ENCODE data around the gene CFAP100.
A peak's percentile ranks its signal among the peaks of the same experiment; 100 is the strongest.

Gene CFAP100

GRCh38 chr3:126439346-126439967 is 44.7 kb downstream of the CFAP100 start:
- DNase-seq, result no peak

- no peak for DNase-seq
These were observed 45.4 kb downstream of the CFAP100 start for GRCh38 chr3:126439968-126440708.

- no peak for DNase-seq
These were observed 45.9 kb downstream of the CFAP100 start for GRCh38 chr3:126440709-126440995.

- no peak for DNase-seq
These were observed 46.7 kb downstream of the CFAP100 start for GRCh38 chr3:126441256-126441880.

GRCh38 chr3:126442094-126442855 is 47.6 kb downstream of the CFAP100 start:
- DNase-seq, result peak in 19 of 58 donors; percentile 8 to 55 (median 34)

GRCh38 chr3:126442856-126443242 is 48.1 kb downstream of the CFAP100 start:
- no peak for DNase-seq

- DNase-seq, result no peak
These were observed 50.8 kb downstream of the CFAP100 start for GRCh38 chr3:126445506-126445905.

GRCh38 chr3:126446301-126446700 is 51.6 kb downstream of the CFAP100 start:
- no peak for DNase-seq

GRCh38 chr3:126446791-126447190 is 52.1 kb downstream of the CFAP100 start:
- DNase-seq, result peak in 2 of 58 donors; percentile 18 to 29

GRCh38 chr3:126447456-126448106 is 52.9 kb downstream of the CFAP100 start:
- DNase-seq, result no peak

GRCh38 chr3:126448136-126448892 is 53.6 kb downstream of the CFAP100 start:
- no peak for DNase-seq

GRCh38 chr3:126448893-126449180 is 54.1 kb downstream of the CFAP100 start:
- DNase-seq, result no peak

- no peak for DNase-seq
These were observed 54.9 kb downstream of the CFAP100 start for GRCh38 chr3:126449621-126450051.

GRCh38 chr3:126450219-126450618 is 55.5 kb downstream of the CFAP100 start:
- no peak for DNase-seq

GRCh38 chr3:126450744-126451143 is 56.0 kb downstream of the CFAP100 start:
- no peak for DNase-seq

- DNase-seq, result no peak
These were observed 56.8 kb downstream of the CFAP100 start for GRCh38 chr3:126451511-126451910.

GRCh38 chr3:126452213-126452612 is 57.5 kb downstream of the CFAP100 start:
- DNase-seq, result no peak

GRCh38 chr3:126454025-126454424 is 59.3 kb downstream of the CFAP100 start:
- DNase-seq, result no peak

- no peak for DNase-seq
These were observed 59.9 kb downstream of the CFAP100 start for GRCh38 chr3:126454437-126455198.

GRCh38 chr3:126456211-126456610 is 61.5 kb downstream of the CFAP100 start:
- DNase-seq, result no peak

All from anterior cingulate cortex (tissue), 58 donors.